GM12891 (cell line): Measurements from ENCODE around the gene RNF186.

Source experiments
- DNase-seq: peaks from one replicate; pipeline ENCODE4 v3.0.0; 2011; ENCODE audit warnings: low spot score; ENCODE audit not compliant: insufficient read length
- FAIRE-seq: peaks from 2 replicates; lab custom pipeline; 2011; peaks lifted over from hg19 to GRCh38; lab: Jason Lieb, UNC
- PAX5 ChIP-seq: IDR thresholded peaks from 2 replicates; pipeline ENCODE4 v1.6.1; 2011; ENCODE audit warnings: low read length, moderate library complexity, mild to moderate bottlenecking; ENCODE audit not compliant: insufficient read depth, severe bottlenecking
- POLR2A ChIP-seq: IDR thresholded peaks from 2 replicates; pipeline ENCODE4 v1.6.1; 2011; ENCODE audit warnings: low read depth, low read length, control low read depth
- POLR2AphosphoS5 ChIP-seq: IDR thresholded peaks from 2 replicates; pipeline ENCODE4 v1.6.1; 2011; ENCODE audit warnings: low read depth, low read length, control low read depth
- POU2F2 ChIP-seq: IDR thresholded peaks from 2 replicates; pipeline ENCODE4 v1.6.1; 2011; ENCODE audit warnings: low read depth, mild to moderate bottlenecking, control low read depth, low read length, moderate library complexity
- SPI1 ChIP-seq: IDR thresholded peaks from 2 replicates; pipeline ENCODE4 v1.6.1; 2011; ENCODE audit warnings: low read depth, low read length, control low read depth
- TAF1 ChIP-seq: IDR thresholded peaks from 2 replicates; pipeline ENCODE4 v1.6.1; 2011; ENCODE audit warnings: low read depth, low read length, control low read depth

The RNF186 gene

DNA sequence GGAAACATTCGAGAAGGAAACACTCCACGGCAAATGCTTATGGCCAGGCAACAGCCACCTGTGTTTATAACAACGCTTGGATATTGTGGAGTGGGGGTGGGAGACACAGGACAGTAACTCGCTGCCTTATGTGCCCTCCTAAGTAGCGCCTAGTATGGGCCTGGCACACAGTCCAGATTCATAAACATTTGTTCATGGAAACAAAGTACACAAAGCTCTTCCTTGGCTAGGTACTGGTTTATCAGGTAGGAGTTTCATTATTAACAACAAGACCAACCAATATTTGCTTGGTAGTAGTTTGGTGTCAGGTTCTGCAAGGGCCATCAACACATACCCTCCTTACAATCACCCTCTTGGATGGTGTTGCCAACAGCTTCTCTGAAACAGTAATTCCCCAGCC is 38.8 kb downstream of the RNF186 start:
- no peak for FAIRE-seq
- DNase-seq: no peak
- TF ChIP-seq PAX5 (no peak), SPI1 (no peak), POLR2AphosphoS5 (no peak), TAF1 (no peak), POLR2A (no peak), POU2F2 (no peak)

DNA sequence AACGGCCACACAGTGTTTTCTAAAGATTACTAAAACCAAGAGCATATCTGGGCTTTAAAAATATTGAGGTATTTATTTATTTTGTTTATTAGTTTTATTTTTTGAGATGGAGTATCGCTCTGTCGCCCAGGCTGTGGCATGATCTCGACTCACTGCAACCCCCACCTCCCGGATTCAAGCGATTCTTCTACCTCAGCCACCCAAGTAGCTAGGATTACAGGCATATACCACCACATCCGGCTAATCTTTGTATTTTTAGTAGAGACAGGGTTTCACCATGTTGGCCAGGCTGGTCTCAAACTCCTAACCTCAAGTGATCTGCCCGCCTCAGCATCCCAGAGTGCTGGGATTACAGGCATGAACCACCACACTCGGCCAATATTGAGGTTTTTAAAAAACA is 39.3 kb downstream of the RNF186 start:
- FAIRE-seq (no peak), DNase-seq (no peak)
- TF ChIP-seq PAX5 (no peak), POLR2A (no peak), SPI1 (no peak), TAF1 (no peak), POU2F2 (no peak)

DNA sequence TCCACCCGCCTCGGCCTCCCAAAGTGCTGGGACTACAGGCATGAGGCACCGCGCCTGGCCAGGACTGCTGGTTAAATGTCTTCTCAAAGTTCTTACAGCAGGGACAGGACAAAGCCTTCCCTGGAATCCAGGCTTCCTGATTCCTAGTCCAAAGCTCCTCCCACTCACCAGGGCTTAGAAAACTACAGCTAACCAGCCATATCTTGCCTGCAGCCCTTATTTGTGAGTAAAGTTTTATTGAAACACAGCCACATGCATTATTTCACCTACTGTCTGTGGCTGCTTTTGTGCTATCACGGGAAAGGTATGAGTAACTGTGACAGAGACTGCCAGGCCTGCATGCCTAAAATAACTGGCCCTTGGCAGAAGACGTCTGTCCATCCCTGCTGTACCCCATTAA is 39.8 kb downstream of the RNF186 start:
- DNase-seq: no peak
- FAIRE-seq: no peak
- TF ChIP-seq POLR2AphosphoS5: no peak
- TF ChIP-seq PAX5: no peak
- TF ChIP-seq POU2F2: no peak
- no peak for TF ChIP-seq TAF1
- no peak for TF ChIP-seq POLR2A
- TF ChIP-seq SPI1: no peak

DNA sequence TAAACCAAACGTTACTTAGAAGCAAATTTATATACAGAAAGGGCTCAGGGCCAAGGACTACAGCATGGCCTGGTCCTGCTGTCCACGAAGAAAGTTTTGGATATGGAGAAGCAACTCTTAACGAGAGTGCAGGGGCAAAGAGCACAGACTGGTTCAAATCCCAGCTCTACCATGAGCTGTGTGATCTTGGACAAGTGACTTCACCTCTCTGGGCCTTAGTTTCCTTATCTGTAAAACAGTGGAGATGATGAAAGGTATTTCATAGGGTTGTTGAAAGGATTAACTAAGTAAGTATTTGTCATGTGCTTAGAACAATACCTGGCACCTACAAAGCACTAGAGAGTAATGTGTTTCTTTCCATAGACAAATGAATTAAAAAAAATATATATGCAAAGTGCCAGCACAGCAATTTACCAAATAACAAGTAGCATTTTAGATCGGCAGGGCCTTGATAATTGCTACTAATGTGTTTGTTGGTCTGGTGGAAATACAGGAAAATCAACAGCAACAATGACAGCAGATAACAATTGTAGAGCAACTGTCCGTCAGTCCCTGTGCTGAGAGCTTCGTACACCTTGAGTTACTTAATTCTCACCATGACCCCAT is 40.8 kb downstream of the RNF186 start:
- TF ChIP-seq PAX5 (no peak), POLR2A (no peak), POU2F2 (no peak), TAF1 (no peak), SPI1 (no peak), POLR2AphosphoS5 (no peak)
- DNase-seq (no peak), FAIRE-seq (no peak)

DNA sequence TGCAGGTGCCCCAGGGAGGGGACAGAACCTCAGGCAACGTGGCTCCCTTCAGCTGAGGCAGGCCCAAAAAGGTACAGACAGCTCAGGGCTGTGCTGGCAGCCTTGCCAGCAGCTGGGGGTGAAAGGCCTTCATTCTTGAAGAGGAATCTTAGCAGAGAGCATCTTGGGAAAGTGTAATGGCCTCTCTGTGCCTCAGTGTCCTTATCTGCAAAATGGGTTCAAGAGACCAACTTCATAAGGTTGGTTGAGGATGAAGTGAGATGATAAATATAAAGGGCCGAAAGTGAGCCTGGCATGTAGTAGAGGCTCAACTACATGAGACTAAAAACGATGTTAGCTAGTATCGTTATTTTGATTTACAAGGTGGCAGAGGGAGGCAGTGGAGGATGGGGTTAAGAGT is 41.6 kb downstream of the RNF186 start:
- no peak for TF ChIP-seq SPI1
- no peak for TF ChIP-seq POLR2AphosphoS5
- TF ChIP-seq TAF1: no peak
- TF ChIP-seq POLR2A: no peak
- no peak for TF ChIP-seq PAX5
- no peak for TF ChIP-seq POU2F2
- FAIRE-seq: no peak

DNA sequence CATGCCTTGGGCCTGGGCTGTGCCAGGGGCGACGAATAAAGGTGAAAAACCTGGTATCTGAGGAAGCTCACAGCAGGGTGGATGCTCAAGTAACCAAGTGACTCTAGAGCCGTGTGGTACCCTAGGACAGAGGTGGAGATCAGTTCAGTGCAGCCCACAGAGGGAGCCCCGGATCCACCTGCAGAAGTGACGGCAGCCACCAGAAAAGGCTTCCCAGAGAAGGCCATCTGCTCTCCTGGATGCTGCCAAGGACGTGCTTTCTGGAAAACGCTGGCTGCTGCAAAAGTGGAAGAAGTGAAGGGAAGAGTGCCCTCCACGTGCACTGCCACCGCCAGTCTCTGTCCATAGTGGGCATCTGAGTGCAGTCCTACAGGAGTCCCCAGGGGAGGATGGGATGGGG is 43.0 kb downstream of the RNF186 start:
- FAIRE-seq (no peak), DNase-seq (no peak)
- TF ChIP-seq SPI1: no peak
- no peak for TF ChIP-seq PAX5
- TF ChIP-seq POLR2AphosphoS5: no peak
- no peak for TF ChIP-seq POLR2A
- TF ChIP-seq TAF1: no peak
- no peak for TF ChIP-seq POU2F2

More for the DNA sequence above, 41.6 kb downstream of the RNF186 start:
- no peak for DNase-seq

DNA sequence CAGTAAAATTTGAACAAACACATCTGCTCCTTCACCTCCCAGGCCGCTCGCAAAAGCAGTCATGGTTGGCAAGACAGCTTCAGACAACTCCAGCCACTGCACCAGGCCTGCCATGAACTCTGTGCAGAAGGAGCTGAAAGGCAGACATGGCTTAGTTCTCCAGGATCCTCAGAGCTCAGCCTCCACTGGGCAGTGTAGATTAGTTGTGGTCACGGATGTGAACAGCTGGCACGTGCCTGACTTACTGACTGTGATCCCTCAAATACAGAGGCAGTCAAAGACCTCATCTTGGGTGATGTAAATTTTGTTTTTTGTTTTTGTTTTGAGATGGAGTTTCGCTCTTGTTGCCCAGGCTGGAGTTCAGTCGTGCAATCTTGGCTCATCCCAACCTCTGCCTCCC is 43.7 kb downstream of the RNF186 start:
- DNase-seq (no peak), FAIRE-seq (no peak)

DNA sequence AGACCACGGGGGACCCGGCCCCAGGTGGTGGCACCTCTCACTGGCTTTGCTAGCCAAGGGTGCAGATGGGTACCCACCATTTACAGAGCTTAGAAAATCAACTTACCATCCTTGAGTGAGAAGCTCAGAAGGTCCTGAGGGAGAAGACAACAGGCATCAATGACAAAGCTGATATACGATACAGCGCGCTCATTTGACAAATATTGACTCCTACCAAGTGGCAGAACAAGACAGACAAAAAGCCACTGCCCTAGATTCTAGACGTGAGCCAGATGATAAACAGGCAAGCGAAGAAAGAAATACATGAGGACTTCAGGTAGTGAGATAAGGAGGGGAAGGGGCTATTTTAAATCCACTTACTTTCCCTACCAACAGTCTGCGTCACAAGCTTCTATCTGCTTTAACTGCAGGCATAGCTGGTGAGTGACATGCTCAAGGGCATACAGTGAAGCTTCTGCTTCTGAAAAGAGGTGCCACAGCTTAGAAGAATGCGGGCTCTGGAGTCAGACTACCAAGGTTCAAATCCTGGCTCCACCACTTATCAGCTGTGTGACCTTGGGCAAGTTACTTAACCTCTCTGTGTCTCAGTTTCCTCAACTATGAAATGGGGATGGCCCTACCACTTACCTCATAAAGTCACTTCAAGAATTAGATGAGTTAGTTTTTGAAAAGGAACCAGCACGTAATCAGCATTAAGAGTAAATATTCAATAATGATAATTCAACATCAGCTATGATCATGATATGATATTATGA is 44.5 kb downstream of the RNF186 start:
- FAIRE-seq (no peak), DNase-seq (no peak)

More for the DNA sequence above, 43.7 kb downstream of the RNF186 start:
- no peak for TF ChIP-seq PAX5
- TF ChIP-seq SPI1: no peak
- TF ChIP-seq POU2F2: no peak
- TF ChIP-seq TAF1: no peak
- no peak for TF ChIP-seq POLR2AphosphoS5
- no peak for TF ChIP-seq POLR2A

DNA sequence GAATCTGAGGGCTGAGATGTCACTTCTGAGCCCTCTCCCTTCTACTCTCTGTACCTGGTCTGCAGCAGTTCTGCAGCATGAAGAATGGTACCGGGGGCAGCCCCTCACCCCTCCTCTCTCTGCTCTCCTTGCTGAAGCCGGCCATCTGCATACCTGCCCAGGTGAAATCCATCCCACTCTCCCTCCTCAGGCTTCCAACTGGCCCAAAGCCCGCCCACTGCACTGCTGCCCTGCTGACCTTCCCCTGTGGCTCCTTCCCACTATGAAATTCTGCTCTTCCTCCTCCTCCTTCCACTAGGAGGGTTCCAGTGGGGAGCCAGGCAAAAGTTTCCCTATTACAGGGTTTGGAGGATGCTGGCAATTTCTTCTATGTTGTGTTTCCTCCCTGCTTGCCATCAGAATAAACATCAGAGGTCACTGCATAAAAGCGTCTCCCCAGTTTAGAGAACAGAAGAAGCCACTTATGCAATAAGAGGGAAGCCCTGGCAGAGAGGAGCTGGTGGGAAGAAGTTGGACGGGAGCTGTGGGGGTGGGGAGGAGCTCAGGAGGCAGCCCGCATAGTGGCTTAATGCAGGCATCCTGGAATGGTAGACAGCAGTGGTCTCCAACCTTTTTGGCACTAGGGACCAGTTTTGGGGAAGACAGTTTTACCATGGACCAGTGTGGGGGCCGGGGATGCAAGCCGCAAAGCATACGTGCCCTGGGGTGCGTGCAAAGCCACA is 45.7 kb downstream of the RNF186 start:
- no peak for DNase-seq
- TF ChIP-seq PAX5 (no peak), POU2F2 (no peak), POLR2AphosphoS5 (no peak), TAF1 (no peak), SPI1 (no peak), POLR2A (no peak)
- FAIRE-seq: no peak

More for the DNA sequence above, 44.5 kb downstream of the RNF186 start:
- TF ChIP-seq SPI1 (no peak), POU2F2 (no peak), PAX5 (no peak), POLR2A (no peak), POLR2AphosphoS5 (no peak), TAF1 (no peak)

DNA sequence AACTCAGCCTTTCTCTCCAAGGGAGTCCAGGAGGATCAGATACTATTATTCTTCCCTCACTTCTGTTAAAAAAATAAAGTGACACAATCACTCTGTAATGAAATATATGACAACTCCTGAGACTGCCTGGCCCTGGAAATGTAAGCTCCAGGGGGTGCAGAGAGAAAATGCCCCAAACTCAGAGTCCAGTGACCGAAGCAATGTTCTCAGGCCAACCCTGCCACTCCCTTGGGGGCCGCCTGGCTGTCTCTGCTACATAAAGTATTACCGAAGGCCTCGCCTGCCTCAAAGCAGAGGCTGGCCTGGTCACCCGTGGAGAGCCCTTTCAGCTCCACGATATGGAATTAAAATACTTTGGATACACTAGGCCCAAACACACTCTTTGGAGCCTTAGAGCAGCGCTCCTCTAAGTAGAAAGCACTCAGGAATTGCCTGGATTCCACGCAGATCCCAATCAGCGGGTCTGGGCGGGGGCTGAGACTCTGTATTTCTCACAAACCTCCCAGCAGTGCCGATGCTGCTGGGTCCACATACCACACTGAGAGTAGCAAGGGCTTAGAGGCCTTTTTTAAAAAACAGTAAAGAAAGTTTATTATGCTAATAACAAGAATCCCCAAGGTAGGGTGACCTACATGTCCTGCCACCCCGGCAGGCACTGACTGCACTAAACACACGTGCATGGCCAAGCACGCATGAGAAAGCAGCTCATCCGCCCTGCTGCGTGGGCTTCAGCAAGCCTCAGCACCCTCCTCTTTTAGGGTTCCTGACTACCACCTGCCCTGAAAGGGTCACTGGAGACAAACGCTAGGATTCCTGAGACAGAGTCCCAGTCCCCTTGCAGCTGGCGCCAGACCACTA is 46.5 kb downstream of the RNF186 start:
- no peak for TF ChIP-seq SPI1
- TF ChIP-seq POLR2A: no peak
- no peak for TF ChIP-seq POU2F2
- TF ChIP-seq PAX5: no peak
- TF ChIP-seq POLR2AphosphoS5: no peak
- no peak for TF ChIP-seq TAF1
- FAIRE-seq (no peak), DNase-seq (no peak)
